SK-N-SH (cell line): ENCODE data around the gene EIF2S1. TPM values are rescaled to one million over a fixed set of nuclear protein-coding genes. Genes with fewer than 3 reads are reported as not detected.
"Not testable (repeated sequence)": the region's sequence is repeated elsewhere in the genome, so short reads cannot be mapped to it uniquely, and the experiment has no call there.

Experiments
- CTCF ChIA-PET: fragments of 300-600, 350-600 bp; formaldehyde crosslinking; extraction: SDS; loops from one replicate; lab custom pipeline; 2021; lab: Yijun Ruan, JAX
- POLR2A ChIA-PET: fragments of 350-600 bp; sonication (Branson Sonifier 250); formaldehyde crosslinking; extraction: SDS; loops from one replicate; lab custom pipeline; 2020; ENCODE audit warnings: antibody characterized with exemption, inconsistent platforms; lab: Yijun Ruan, JAX
- DNase-seq: peaks from one replicate; pipeline ENCODE4 v3.0.0; 2012
- H2AFZ ChIP-seq: fragments of 200-600 bp; sonication (generic); 2 replicates; pipeline ENCODE4 v1.8.1; 2016; ENCODE audit warnings: antibody characterized with exemption, mild to moderate bottlenecking, low read depth
- H3F3A ChIP-seq: fragments of 200-600 bp; sonication (generic); replicated peaks from 2 replicates; pipeline ENCODE3; 2016; ENCODE audit warnings: antibody characterized with exemption, mild to moderate bottlenecking; ENCODE audit not compliant: insufficient read depth
- H3K27ac ChIP-seq, 2 experiments: fragments of 200-500 bp in 1 of 2; fragments of 200-600 bp in 1 of 2; sonication (Bioruptor generic) in 1 of 2; sonication (generic), shearing (Covaris generic) in 1 of 2; 2 replicates each; pipeline versions ENCODE4 v1.5.1 to v1.6.1; 2014 to 2016; ENCODE audit warnings: low read depth in 2 of 2, inconsistent platforms in 1 of 2, low read length in 1 of 2, mild to moderate bottlenecking in 1 of 2, mixed read lengths in 1 of 2
- H3K27me3 ChIP-seq: fragments of 200-600 bp; sonication (generic), shearing (Covaris generic); 2 replicates; pipeline ENCODE4 v1.6.1; 2016; ENCODE audit warnings: mixed run types; ENCODE audit not compliant: insufficient read depth
- H3K36me3 ChIP-seq, 2 experiments: fragments of 200-500 bp in 1 of 2; fragments of 200-600 bp in 1 of 2; sonication (Bioruptor generic) in 1 of 2; sonication (generic) in 1 of 2; replicated peaks in 1 of 2; 2 replicates each; pipeline versions ENCODE3 to v1.5.1; 2014 to 2016; ENCODE audit warnings: low read length in 1 of 2, mild to moderate bottlenecking in 1 of 2; ENCODE audit not compliant: insufficient read depth in 2 of 2, control insufficient read depth in 1 of 2
- H3K4me1 ChIP-seq, 2 experiments: fragments of 200-500 bp in 1 of 2; fragments of 200-600 bp in 1 of 2; sonication (Bioruptor generic) in 1 of 2; sonication (generic), shearing (Covaris generic) in 1 of 2; 2 replicates each; pipeline versions ENCODE4 v1.5.1 to v1.6.1; 2014 to 2016; ENCODE audit warnings: low read depth in 1 of 2, low read length in 1 of 2, mixed run types in 1 of 2; ENCODE audit not compliant: insufficient read depth in 2 of 2, control insufficient read depth in 1 of 2
- H3K4me2 ChIP-seq: fragments of 200-600 bp; sonication (generic), shearing (Covaris generic); 2 replicates; pipeline ENCODE4 v1.6.1; 2017; ENCODE audit warnings: mixed run types
- H3K4me3 ChIP-seq, 2 experiments: fragments of 200-500 bp in 1 of 2; fragments of 200-600 bp in 1 of 2; sonication (Bioruptor generic) in 1 of 2; sonication (generic), shearing (Covaris generic) in 1 of 2; 2 replicates each; pipeline versions ENCODE4 v1.5.1 to v1.8.1; 2014 to 2016; ENCODE audit warnings: low read depth in 2 of 2, inconsistent platforms in 1 of 2, low read length in 1 of 2, mild to moderate bottlenecking in 1 of 2, mixed read lengths in 1 of 2, moderate library complexity in 1 of 2
- H3K79me2 ChIP-seq: fragments of 200-600 bp; sonication (generic); 2 replicates; pipeline ENCODE4 v1.8.1; 2017; ENCODE audit warnings: mild to moderate bottlenecking; ENCODE audit not compliant: insufficient read depth
- H3K9ac ChIP-seq: fragments of 200-600 bp; sonication (generic); 2 replicates; pipeline ENCODE4 v1.6.1; 2017; ENCODE audit warnings: mixed run types
- H3K9me2 ChIP-seq: fragments of 200-600 bp; sonication (generic); 2 replicates; pipeline ENCODE4 v1.6.1; 2017; ENCODE audit warnings: mixed run types
- H3K9me3 ChIP-seq: fragments of 200-600 bp; sonication (generic); 2 replicates; pipeline ENCODE4 v1.6.1; 2017; ENCODE audit warnings: mixed run types, mild to moderate bottlenecking, moderate library complexity
- H4K20me1 ChIP-seq: fragments of 200-600 bp; sonication (generic); 2 replicates; pipeline ENCODE4 v1.6.1; 2017; ENCODE audit warnings: mild to moderate bottlenecking, mixed run types; ENCODE audit not compliant: insufficient read depth
- CHD2 ChIP-seq: fragments of 150-350 bp; IDR thresholded peaks from 2 replicates; pipeline ENCODE4 v1.6.1; 2018; ENCODE audit warnings: low read length; ENCODE audit not compliant: partially characterized antibody
- EZH2phosphoT487 ChIP-seq: fragments of 200-600 bp; sonication (generic); IDR thresholded peaks from 2 replicates; pipeline ENCODE4 v1.6.1; 2017; ENCODE audit warnings: low read depth, mixed run types, mild to moderate bottlenecking, antibody characterized with exemption, moderate library complexity, borderline replicate concordance
- IRF3 ChIP-seq: fragments of 150-350 bp; IDR thresholded peaks from 2 replicates; pipeline ENCODE4 v1.6.1; 2016; ENCODE audit warnings: mild to moderate bottlenecking, low read depth, low read length
- JUND ChIP-seq: IDR thresholded peaks from 2 replicates; pipeline ENCODE4 v1.4.0; 2012
- MAX ChIP-seq: IDR thresholded peaks from 2 replicates; pipeline ENCODE4 v1.4.0; 2012; ENCODE audit warnings: low read depth
- NFIC ChIP-seq: IDR thresholded peaks from 2 replicates; pipeline ENCODE4 v1.4.0; 2012; ENCODE audit warnings: borderline replicate concordance
- PBX3 ChIP-seq: IDR thresholded peaks from 2 replicates; pipeline ENCODE4; 2012
- RXRA ChIP-seq: IDR thresholded peaks from 2 replicates; pipeline ENCODE4 v1.4.0; 2012; ENCODE audit warnings: low read depth, mild to moderate bottlenecking, borderline replicate concordance
- TCF12 ChIP-seq: IDR thresholded peaks from 2 replicates; pipeline ENCODE4 v1.4.0; 2012
- TEAD4 ChIP-seq: IDR thresholded peaks from 2 replicates; pipeline ENCODE4 v1.4.0; 2012; ENCODE audit warnings: mild to moderate bottlenecking, borderline replicate concordance; ENCODE audit not compliant: insufficient read depth
- WGBS: methylation state at CpG from one replicate; pipeline ENCODE4 v1.1.6; 2017; ENCODE audit warnings: low lambda C conversion rate; 5-methylcytosine and 5-hydroxymethylcytosine counted together
- polyA plus RNA-seq, 3 experiments: library from polyadenylated mRNA; depleted of rRNA; stranded (reverse); fragments of >200 nt; gene quantifications; 2 replicates each; pipeline ENCODE4 v1.2.3, GENCODE V29; 2012

EIF2S1 gene
- polyA plus RNA-seq, 1 of the 3 experiments (the other 2 are of a cell fraction): 57.2 TPM

- Histone ChIP-seq H3K9ac (no peak overlapping the region), H3K9me3 (no peaks in the 10 kb centered on the region), H3K4me2 (no peak overlapping the region), H3K4me1 (no peaks in the 10 kb centered on the region), H2AFZ (no peak overlapping the region), H3K27ac (no peak overlapping the region), H3K4me3 (no peak overlapping the region), H3K27me3 (no peaks in the 10 kb centered on the region), H3K36me3 (peaks cover 46 to 77% of the 10 kb centered on the region in 2 experiments), H4K20me1 (no peaks in the 10 kb centered on the region), H3K9me2 (no peaks in the 10 kb centered on the region), H3F3A (peaks cover 22% of the 10 kb centered on the region), H3K79me2 (no peaks in the 10 kb centered on the region)
- ChIA-PET CTCF (interaction anchor here (1.1 to 1.5 kb wide), 3 partner anchors 16 to 152 kb away, joined by 3 to 4 read pairs (median 3); no protein-coding TSS in a partner anchor), POLR2A (no interaction called here)
- no peak for TF ChIP-seq CHD2
- 0 out of 2 replicates have a peak, but pooled peaks have one; percentile 16 for TF ChIP-seq JUND
- no peak for TF ChIP-seq RXRA
- TF ChIP-seq TCF12: peak; percentile 71
- TF ChIP-seq IRF3: no peak
- TF ChIP-seq PBX3: peak; percentile 75
- TF ChIP-seq TEAD4: no peak
- TF ChIP-seq MAX: no peak
- TF ChIP-seq EZH2phosphoT487: no peak
- no peak for TF ChIP-seq NFIC
- DNase-seq: no peak
These were observed 41.0 kb upstream of the EIF2S1 start for GRCh38 chr14:67319142-67319541.

- H3K4me3 ChIP-seq, H3K4me2 ChIP-seq, H3K9me2 ChIP-seq, CTCF ChIA-PET, H3K9me3 ChIP-seq, H3K9ac ChIP-seq, H4K20me1 ChIP-seq, H3K4me1 ChIP-seq, H2AFZ ChIP-seq, POLR2A ChIA-PET, DNase-seq, H3K27ac ChIP-seq, H3K27me3 ChIP-seq: not testable (repeated sequence)
- peaks cover 11% of the 10 kb centered on the region for H3F3A ChIP-seq
- 92% methylated on average over 4 of the region's 4 CpGs for WGBS
- H3K79me2 ChIP-seq: peaks cover 19% of the 10 kb centered on the region; the same call in 1 of the 2 replicates
- peaks cover 31 to 54% of the 10 kb centered on the region in 2 experiments for H3K36me3 ChIP-seq
These were observed 30.5 kb upstream of the EIF2S1 start for GRCh38 chr14:67329666-67330065.
